ENCODE results near the gene UBAC1.

DNA sequence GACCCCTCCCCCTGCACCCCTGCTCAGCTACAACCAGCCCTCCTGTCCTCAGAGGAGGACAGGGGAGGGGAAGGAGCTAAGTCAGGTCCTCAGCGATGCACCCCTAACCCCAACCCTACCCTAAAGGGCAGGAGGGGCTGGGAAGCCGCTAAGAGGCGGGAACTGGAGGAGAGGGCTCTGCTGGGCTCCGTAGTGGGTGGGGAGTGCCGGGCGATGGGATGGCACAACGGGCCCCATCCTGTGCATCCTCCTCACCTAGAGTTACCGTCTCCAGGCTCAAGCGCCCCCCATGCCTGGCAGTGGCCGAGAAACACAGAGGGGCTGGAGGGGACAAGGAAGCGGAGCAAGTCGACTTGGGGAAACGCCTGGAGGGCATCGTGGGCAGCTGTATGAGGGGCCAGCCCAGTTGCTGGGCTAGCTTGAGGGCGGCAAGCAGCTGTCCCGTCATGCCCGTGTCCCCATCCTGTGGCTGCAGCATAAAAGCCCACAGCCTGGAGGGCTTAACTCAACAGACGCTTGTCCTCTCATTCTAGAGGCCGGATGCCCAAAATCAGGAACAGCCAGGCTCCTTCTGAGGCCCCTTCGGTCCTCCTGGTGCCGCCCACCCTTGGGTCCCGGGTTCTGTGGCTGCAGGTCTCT, 23.0 kb upstream of the UBAC1 start:
- TF ChIP-seq EP300 (IDR thresholded peaks at IDR 0.05; ENCODE audit: borderline replicate concordance) (no peak), YY1 (IDR thresholded peaks at IDR 0.05; ENCODE audit: low read depth) (no peak), FOXM1 (IDR thresholded peaks at IDR 0.05; ENCODE audit: borderline replicate concordance, low read depth) (no peak), TEAD4 (IDR thresholded peaks at IDR 0.05) (no peak), ZBTB7A (IDR thresholded peaks at IDR 0.05; ENCODE audit: low read depth) (no peak), NFIC (IDR thresholded peaks at IDR 0.05) (no peak), TCF12 (IDR thresholded peaks at IDR 0.05; ENCODE audit: low read depth) (no peak), CREB1 (IDR thresholded peaks at IDR 0.05; ENCODE audit: low read depth) (no peak), EGR1 (IDR thresholded peaks at IDR 0.05) (no peak), MAX (IDR thresholded peaks at IDR 0.05) (no peak), RAD21 (IDR thresholded peaks at IDR 0.05; ENCODE audit: low read depth) (no peak), CEBPB (IDR thresholded peaks at IDR 0.05) (no peak), TAF1 (IDR thresholded peaks at IDR 0.05; ENCODE audit: low read depth) (no peak)
- TF ChIP-seq, protein P1, sequence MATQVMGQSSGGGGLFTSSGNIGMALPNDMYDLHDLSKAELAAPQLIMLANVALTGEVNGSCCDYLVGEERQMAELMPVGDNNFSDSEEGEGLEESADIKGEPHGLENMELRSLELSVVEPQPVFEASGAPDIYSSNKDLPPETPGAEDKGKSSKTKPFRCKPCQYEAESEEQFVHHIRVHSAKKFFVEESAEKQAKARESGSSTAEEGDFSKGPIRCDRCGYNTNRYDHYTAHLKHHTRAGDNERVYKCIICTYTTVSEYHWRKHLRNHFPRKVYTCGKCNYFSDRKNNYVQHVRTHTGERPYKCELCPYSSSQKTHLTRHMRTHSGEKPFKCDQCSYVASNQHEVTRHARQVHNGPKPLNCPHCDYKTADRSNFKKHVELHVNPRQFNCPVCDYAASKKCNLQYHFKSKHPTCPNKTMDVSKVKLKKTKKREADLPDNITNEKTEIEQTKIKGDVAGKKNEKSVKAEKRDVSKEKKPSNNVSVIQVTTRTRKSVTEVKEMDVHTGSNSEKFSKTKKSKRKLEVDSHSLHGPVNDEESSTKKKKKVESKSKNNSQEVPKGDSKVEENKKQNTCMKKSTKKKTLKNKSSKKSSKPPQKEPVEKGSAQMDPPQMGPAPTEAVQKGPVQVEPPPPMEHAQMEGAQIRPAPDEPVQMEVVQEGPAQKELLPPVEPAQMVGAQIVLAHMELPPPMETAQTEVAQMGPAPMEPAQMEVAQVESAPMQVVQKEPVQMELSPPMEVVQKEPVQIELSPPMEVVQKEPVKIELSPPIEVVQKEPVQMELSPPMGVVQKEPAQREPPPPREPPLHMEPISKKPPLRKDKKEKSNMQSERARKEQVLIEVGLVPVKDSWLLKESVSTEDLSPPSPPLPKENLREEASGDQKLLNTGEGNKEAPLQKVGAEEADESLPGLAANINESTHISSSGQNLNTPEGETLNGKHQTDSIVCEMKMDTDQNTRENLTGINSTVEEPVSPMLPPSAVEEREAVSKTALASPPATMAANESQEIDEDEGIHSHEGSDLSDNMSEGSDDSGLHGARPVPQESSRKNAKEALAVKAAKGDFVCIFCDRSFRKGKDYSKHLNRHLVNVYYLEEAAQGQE (IDR thresholded peaks at IDR 0.05; ENCODE audit: low read depth), result no peak

Data from Ishikawa (cell line).